ENCODE data around the gene MAP4K2.

MAP4K2 gene

DNA sequence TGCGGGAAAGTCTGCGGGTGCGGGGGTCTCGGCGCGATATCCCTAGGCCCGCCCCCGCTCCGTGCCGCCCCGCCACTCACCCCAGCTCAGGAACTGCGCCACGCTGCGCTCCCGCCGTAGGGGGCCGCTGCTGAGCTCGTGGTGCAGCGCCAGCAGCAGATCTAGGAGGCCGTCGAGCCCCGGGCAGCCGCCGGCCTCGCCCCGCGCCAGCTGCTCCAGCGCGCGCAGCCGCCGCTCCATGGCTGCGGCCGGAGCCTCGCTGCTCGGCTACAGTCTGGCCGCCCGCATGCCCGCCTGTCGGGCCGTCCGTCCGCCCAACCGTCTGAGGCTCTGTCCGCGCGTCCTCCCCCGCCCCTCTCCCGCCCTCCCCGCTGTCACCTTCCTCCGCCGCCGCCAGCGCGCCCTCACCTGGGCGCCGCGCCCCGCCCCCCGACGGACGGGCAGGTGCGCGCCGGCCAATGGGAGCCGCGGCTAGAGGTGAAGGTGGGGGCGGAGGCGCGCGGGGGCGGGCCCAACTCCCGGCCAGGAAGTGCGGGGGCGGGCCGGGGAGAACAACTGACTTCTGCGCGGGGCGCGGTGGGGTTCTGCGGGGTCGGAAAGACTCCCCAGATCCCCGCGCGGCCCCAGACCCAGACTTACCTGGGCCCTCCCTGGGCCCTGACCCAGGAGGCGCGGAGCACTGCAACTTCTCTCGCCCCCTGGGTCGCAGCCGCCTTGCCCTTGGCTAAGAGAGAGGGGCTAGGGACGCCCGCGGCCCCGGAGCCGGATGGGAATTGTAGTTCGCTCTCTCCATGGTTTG, 41.5 kb upstream of the MAP4K2 start, which contains the start of gene CDC42BPG:
Gene CDC42BPG, minus strand, starts transcription at position 324 of the 799 bp plus-strand sequence. Its CDS starts 84 bp downstream, at position 240.
- H3K27me3 ChIP-seq (ENCODE audit: control insufficient read depth in 1 of 2, insufficient read depth in 2 of 2, low read length in 2 of 2), result peaks cover 0 to 4% of the 10 kb centered on the region in 2 donors
- H3K27ac ChIP-seq (ENCODE audit: low read depth, low read length), result no peak within 1 kb of the TSS
- H3K4me1 ChIP-seq (ENCODE audit: insufficient read depth, low read length), result peaks cover 17% of the 10 kb centered on the region
- H3K36me3 ChIP-seq (ENCODE audit: insufficient read depth, low read length), result no peaks in the 10 kb centered on the region
- H3K9me3 ChIP-seq (ENCODE audit: low read length), result no peaks in the 10 kb centered on the region
- peak within 1 kb of the TSS in 1 of 2 donors; percentile 11 for H3K4me3 ChIP-seq (ENCODE audit: low read depth in 1 of 2, low read length in 2 of 2)
- H3K9ac ChIP-seq (ENCODE audit: low read length), result no peak within 1 kb of the TSS

DNA sequence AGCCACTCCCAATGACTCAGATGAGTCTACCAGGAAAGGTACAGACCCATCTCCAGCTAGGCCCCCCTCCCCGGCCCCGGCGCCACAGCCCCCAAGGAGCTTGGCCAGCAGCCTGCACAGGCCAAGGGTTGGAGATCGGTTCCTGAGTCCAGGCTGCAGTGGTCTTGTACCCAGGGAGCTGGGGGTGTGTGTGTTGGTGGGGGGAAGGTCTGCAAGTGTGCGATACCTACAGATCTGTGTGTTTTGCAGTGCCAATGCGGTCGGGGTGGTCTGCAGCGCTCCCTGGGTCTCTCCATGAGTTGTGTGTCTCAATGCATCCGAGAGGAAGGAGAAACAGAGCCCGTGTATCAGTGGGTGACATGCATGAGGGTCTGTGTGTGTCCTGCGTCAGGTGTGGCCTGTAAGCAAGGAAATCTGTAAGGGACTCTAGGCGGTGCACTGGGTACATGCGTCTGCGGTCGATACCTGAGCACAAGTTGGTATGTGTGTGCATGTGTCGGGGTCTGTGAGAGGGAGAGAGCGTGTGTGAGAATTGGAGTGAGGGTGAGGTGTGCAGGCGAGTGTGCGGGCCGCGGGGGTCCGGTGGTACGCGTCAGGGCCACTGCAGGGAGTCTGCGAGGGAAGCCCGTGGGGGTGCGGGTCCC, 40.8 kb upstream of the MAP4K2 start:
- no peak overlapping the region for H3K9ac ChIP-seq (ENCODE audit: low read length)
- no peak overlapping the region for H3K4me3 ChIP-seq (ENCODE audit: low read depth in 1 of 2, low read length in 2 of 2)
- no peak overlapping the region for H3K27ac ChIP-seq (ENCODE audit: low read depth, low read length)
- no peaks in the 10 kb centered on the region for H3K9me3 ChIP-seq (ENCODE audit: low read length)
- H3K36me3 ChIP-seq (ENCODE audit: insufficient read depth, low read length), result no peaks in the 10 kb centered on the region
- H3K27me3 ChIP-seq (ENCODE audit: control insufficient read depth in 1 of 2, insufficient read depth in 2 of 2, low read length in 2 of 2), result peaks cover 0 to 4% of the 10 kb centered on the region in 2 donors
- peaks cover 15% of the 10 kb centered on the region for H3K4me1 ChIP-seq (ENCODE audit: insufficient read depth, low read length)

DNA sequence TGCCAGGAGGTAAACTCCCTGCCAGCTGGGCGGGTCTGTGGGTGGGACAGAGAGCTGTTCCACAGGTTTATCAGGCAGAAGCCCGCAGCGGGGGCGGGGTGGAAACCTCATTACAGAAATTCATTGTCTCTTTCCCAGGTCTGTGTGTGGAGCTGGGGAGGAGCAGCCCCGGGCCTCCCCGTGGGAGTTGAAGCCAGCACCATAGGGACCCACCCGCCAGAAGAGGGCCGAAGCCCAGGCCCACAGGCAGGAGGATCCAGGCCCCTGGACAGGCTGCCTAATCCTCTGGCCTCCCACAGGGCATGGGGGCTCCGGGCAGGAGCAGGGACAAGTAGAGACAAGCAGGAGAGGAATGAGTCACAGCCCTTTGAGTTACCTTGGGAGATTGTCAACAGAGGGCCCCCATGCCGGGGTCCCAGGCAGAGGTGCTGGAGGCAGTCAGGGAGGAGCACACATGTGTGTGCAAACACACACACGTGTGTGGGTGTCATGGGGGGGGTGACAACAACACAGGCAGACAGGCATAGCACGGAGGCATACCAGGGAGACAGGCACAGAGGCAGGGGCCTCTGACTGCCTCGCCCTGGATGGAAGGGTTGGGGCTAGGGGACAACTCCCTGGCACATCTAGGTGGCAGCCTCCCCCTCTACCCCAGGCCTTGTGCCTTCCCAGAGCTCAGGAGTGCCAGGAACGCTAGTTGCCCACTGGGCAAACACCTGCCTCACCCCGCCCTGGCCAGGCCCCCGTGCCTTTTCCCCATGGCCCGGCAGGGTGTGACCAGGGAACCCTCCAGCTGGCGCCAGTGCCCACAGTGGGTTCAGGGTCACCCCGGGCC, 40.1 kb upstream of the MAP4K2 start:
- H3K9ac ChIP-seq (ENCODE audit: low read length), result no peak overlapping the region
- no peak overlapping the region for H3K4me3 ChIP-seq (ENCODE audit: low read depth in 1 of 2, low read length in 2 of 2)
- no peak overlapping the region for H3K27ac ChIP-seq (ENCODE audit: low read depth, low read length)
- peaks cover 0 to 4% of the 10 kb centered on the region in 2 donors for H3K27me3 ChIP-seq (ENCODE audit: control insufficient read depth in 1 of 2, insufficient read depth in 2 of 2, low read length in 2 of 2)
- no peaks in the 10 kb centered on the region for H3K9me3 ChIP-seq (ENCODE audit: low read length)
- peaks cover 9% of the 10 kb centered on the region for H3K4me1 ChIP-seq (ENCODE audit: insufficient read depth, low read length)
- H3K36me3 ChIP-seq (ENCODE audit: insufficient read depth, low read length), result no peaks in the 10 kb centered on the region

DNA sequence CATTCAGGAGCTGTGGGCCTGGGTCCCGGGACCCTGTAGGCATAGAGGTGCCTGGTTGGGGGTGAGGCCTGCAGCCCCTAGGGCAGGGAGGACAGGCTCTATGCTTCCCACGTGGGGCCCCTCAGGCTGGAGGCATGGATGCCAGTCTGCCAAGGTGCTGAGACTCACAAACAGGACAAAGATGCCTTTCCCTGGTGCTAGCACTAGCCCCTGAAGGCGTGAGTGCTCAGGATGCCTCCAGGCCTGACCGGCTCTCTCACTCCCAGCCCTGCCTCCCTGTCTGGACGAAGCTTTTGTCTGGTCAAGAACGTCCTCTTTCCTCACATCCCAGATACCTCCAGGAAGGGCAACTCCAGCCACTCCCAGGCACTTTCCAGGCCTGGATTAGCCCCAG, 39.3 kb upstream of the MAP4K2 start:
- Histone ChIP-seq H3K9ac (ENCODE audit: low read length) (no peak overlapping the region), H3K4me3 (ENCODE audit: low read depth in 1 of 2, low read length in 2 of 2) (no peak overlapping the region), H3K27ac (ENCODE audit: low read depth, low read length) (no peak overlapping the region)

DNA sequence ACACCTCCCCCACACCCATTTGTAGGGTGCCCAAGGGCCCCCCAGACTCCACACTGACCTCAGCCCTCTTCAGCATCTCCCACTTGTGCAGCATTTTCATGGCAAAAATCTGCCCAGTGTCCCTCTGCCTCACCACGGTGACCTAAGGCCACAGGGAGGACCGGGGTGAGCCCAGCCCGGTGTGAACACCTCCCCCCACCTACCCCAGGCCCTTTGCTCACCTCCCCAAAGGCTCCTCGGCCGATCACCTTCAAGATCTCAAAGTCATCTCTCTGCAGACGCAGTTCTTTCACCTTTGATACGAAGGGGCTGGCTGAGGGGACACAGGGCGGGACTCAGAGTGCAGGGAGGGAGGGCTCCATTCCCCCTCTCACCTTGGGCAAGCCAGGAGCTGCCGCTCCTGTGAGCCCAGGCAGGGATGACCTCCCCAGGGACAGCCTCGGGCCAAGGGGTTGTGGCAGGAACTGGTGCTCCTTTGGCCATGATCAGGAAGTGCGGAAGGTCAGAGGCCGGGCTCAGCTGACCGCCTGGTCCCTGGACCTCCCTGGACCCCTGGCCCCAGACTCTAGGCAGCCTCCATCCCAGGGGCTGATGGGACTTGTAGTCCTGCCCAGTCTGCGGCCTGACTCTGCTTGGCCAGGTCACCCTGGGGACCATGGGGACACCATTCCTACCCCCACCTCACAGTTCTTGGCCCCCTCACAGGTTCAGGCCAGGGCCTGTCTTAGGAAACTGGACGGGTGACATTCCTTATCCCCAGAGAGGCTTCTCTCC, 38.8 kb upstream of the MAP4K2 start:
- H3K4me3 ChIP-seq (ENCODE audit: low read depth in 1 of 2, low read length in 2 of 2), result no peak overlapping the region
- peaks cover 5% of the 10 kb centered on the region for H3K4me1 ChIP-seq (ENCODE audit: insufficient read depth, low read length)
- no peaks in the 10 kb centered on the region for H3K9me3 ChIP-seq (ENCODE audit: low read length)
- no peak overlapping the region for H3K9ac ChIP-seq (ENCODE audit: low read length)
- peaks cover 0 to 4% of the 10 kb centered on the region in 2 donors for H3K27me3 ChIP-seq (ENCODE audit: control insufficient read depth in 1 of 2, insufficient read depth in 2 of 2, low read length in 2 of 2)
- H3K36me3 ChIP-seq (ENCODE audit: insufficient read depth, low read length), result no peaks in the 10 kb centered on the region
- no peak overlapping the region for H3K27ac ChIP-seq (ENCODE audit: low read depth, low read length)

More for the DNA sequence above, 39.3 kb upstream of the MAP4K2 start:
- Histone ChIP-seq H3K36me3 (ENCODE audit: insufficient read depth, low read length) (no peaks in the 10 kb centered on the region), H3K4me1 (ENCODE audit: insufficient read depth, low read length) (peaks cover 7% of the 10 kb centered on the region), H3K27me3 (ENCODE audit: control insufficient read depth in 1 of 2, insufficient read depth in 2 of 2, low read length in 2 of 2) (peaks cover 0 to 4% of the 10 kb centered on the region in 2 donors), H3K9me3 (ENCODE audit: low read length) (no peaks in the 10 kb centered on the region)

DNA sequence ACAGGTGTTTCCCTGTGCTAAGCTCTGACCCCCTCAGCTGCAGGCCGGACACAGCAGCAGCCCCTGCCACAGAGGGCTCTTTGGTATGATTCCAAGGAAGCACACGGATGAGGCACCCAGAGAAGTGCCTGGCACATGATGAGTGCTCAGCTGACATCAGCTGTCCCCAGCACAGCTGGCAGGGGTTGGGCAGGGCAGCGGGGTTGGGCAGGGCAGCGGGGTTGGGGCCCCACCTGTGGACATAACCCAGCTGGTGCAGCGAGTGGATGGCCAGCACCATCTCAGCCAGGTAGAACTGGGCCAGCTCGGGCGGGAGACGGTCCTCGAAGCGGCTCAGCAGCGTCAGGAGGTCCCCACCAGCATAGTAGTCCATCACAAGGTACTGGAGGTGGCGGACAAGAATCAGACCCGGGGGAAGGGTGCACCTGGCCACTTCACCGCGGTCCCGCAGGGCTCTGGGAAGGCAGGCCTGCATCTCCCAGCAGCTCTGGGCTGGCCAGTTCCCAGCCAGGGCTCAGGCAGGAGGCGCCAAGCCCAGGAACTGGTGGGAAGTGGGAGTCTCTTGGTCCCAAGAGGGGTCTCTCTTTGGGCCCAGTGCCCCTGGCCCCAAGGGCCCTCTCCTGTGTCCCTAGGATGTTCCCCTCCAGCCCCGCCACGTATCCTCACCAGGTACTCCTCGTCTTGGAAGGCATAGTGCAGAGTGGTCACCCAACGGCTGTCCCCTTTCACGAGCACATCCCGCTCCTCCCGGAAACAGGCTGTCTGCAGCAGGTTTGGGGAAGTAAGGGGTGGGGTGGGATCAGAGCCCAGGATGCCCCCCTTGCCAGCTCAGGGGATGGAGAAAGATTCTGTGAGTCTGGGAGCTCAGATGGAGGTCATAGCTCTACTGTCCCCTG, 37.1 kb upstream of the MAP4K2 start:
- no peak overlapping the region for H3K9ac ChIP-seq (ENCODE audit: low read length)
- no peaks in the 10 kb centered on the region for H3K9me3 ChIP-seq (ENCODE audit: low read length)
- peaks cover 5% of the 10 kb centered on the region for H3K4me1 ChIP-seq (ENCODE audit: insufficient read depth, low read length)
- H3K4me3 ChIP-seq (ENCODE audit: low read depth in 1 of 2, low read length in 2 of 2), result no peak overlapping the region
- H3K27me3 ChIP-seq (ENCODE audit: control insufficient read depth in 1 of 2, insufficient read depth in 2 of 2, low read length in 2 of 2), result peaks cover 0 to 4% of the 10 kb centered on the region in 2 donors
- no peaks in the 10 kb centered on the region for H3K36me3 ChIP-seq (ENCODE audit: insufficient read depth, low read length)
- no peak overlapping the region for H3K27ac ChIP-seq (ENCODE audit: low read depth, low read length)

DNA sequence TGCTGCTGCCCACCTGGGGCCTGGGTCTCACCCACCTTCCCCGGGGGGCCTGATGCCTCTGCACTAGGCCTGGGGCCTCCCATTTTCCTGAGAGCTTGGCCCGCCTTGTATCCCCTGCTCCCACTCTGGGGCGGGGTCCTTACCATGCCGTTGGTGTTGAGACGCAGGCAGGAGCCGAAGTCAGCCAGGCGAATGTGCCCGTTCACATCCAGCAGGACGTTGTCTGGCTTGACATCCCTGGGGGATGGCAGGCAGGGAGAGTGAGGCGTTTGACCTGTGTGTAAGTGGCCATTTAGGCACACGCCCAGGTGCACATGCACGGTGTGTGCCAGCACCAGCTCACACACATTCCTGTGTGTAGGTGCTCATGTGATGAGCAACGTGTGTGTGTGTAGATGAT, 36.3 kb upstream of the MAP4K2 start:
- H3K27ac ChIP-seq (ENCODE audit: low read depth, low read length), result no peak overlapping the region
- no peaks in the 10 kb centered on the region for H3K9me3 ChIP-seq (ENCODE audit: low read length)
- H3K4me3 ChIP-seq (ENCODE audit: low read depth in 1 of 2, low read length in 2 of 2), result no peak overlapping the region
- no peaks in the 10 kb centered on the region for H3K27me3 ChIP-seq (ENCODE audit: control insufficient read depth in 1 of 2, insufficient read depth in 2 of 2, low read length in 2 of 2)
- peaks cover 5% of the 10 kb centered on the region for H3K4me1 ChIP-seq (ENCODE audit: insufficient read depth, low read length)
- no peaks in the 10 kb centered on the region for H3K36me3 ChIP-seq (ENCODE audit: insufficient read depth, low read length)
- no peak overlapping the region for H3K9ac ChIP-seq (ENCODE audit: low read length)

DNA sequence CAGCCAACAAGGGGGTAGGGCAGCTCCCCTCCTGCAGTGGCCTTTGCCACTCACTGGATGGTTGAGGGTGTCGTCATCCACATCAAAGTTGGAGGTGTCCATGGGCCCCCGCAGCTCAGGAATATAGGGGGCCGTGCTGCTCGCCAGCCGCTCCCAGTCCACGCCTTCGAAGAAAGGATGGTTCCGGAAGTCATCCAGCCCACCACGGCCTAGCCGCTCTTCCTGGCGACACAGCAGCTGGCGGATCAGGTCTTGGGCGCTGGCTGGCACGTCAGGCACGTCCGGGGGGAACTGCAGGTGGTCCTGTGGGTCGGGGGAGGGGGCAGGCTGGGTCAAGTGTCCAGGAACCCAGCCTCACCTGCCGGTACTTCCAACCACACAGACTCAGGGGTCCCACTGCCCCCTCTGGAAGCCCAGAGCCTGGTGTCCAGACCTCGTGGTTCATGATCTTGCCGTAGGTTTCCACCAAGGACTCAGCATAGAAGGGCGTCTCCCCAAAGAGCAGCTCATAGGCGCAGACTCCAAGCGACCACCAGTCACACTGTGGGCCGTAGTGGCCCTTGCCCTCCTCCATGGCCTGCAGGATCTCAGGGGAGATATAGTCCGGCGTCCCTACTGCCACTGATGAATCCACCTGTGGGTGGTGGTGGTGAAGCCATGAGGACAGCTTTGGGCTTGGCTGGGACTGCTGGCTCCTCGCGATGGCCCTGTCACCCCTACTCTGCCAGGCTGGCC, 35.8 kb upstream of the MAP4K2 start:
- H3K4me1 ChIP-seq (ENCODE audit: insufficient read depth, low read length), result no peaks in the 10 kb centered on the region
- no peak overlapping the region for H3K9ac ChIP-seq (ENCODE audit: low read length)
- H3K27me3 ChIP-seq (ENCODE audit: control insufficient read depth in 1 of 2, insufficient read depth in 2 of 2, low read length in 2 of 2), result no peaks in the 10 kb centered on the region
- H3K4me3 ChIP-seq (ENCODE audit: low read depth in 1 of 2, low read length in 2 of 2), result no peak overlapping the region
- no peak overlapping the region for H3K27ac ChIP-seq (ENCODE audit: low read depth, low read length)
- no peaks in the 10 kb centered on the region for H3K36me3 ChIP-seq (ENCODE audit: insufficient read depth, low read length)
- H3K9me3 ChIP-seq (ENCODE audit: low read length), result no peaks in the 10 kb centered on the region

DNA sequence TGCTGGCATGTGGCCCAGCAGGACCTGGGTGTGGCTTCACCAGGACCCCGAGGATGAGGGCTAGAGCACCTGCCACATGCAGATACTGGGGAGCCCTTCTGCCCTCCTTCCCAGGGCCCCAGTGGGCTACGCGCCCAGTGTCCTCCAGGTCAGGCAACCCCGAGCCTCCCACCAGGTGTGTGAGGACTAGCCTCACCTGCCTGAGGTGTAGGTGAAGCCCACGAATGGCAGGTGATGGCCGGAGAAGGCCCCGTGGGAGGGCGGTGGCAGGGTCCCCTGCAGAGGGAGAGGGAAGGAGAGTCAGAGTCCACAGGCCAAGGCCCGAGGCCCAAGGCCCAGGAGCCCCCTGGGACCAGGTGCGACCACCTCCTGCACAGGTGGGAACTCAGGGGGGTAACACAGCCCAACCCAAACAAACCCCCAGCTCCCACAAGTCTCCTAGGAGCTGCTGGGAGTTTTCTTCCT, 34.9 kb upstream of the MAP4K2 start:
- no peaks in the 10 kb centered on the region for H3K9me3 ChIP-seq (ENCODE audit: low read length)
- H3K27ac ChIP-seq (ENCODE audit: low read depth, low read length), result no peak overlapping the region
- H3K9ac ChIP-seq (ENCODE audit: low read length), result no peak overlapping the region
- no peak overlapping the region for H3K4me3 ChIP-seq (ENCODE audit: low read depth in 1 of 2, low read length in 2 of 2)
- H3K27me3 ChIP-seq (ENCODE audit: control insufficient read depth in 1 of 2, insufficient read depth in 2 of 2, low read length in 2 of 2), result no peaks in the 10 kb centered on the region
- H3K4me1 ChIP-seq (ENCODE audit: insufficient read depth, low read length), result no peaks in the 10 kb centered on the region
- H3K36me3 ChIP-seq (ENCODE audit: insufficient read depth, low read length), result no peaks in the 10 kb centered on the region

All from muscle layer of colon (tissue), 2 donors.